Neural progenitor cell (in vitro differentiated cells): ENCODE results near the gene FMO2. TPM values are rescaled to one million over a fixed set of nuclear protein-coding genes. Genes with fewer than 3 reads are reported as not detected.

Experiments
- DNase-seq: peaks from one replicate; pipeline ENCODE4 v3.0.0-alpha.2; 2016; ENCODE audit warnings: low spot score
- H2AFZ ChIP-seq: fragments of 200-600 bp; sonication (generic); replicated peaks from 2 replicates; pipeline ENCODE4 v1.6.1; 2016; ENCODE audit warnings: antibody characterized with exemption
- H3F3A ChIP-seq: fragments of 200-600 bp; sonication (generic); 2 replicates; pipeline ENCODE4 v1.6.1; 2016; ENCODE audit warnings: antibody characterized with exemption, low read depth
- H3K27ac ChIP-seq: fragments of 200-600 bp; sonication (generic); 2 replicates; pipeline ENCODE4 v1.5.1; 2016; ENCODE audit warnings: mild to moderate bottlenecking
- H3K27me3 ChIP-seq: fragments of 200-600 bp; sonication (generic); 2 replicates; pipeline ENCODE4 v1.6.1; 2016; ENCODE audit warnings: mild to moderate bottlenecking, moderate library complexity
- H3K36me3 ChIP-seq: fragments of 200-600 bp; sonication (generic); 2 replicates; pipeline ENCODE4 v1.5.1; 2016
- H3K4me1 ChIP-seq: fragments of 200-600 bp; sonication (generic); 2 replicates; pipeline ENCODE4 v1.6.1; 2016; ENCODE audit warnings: mixed run types
- H3K4me2 ChIP-seq: fragments of 200-600 bp; sonication (generic); 2 replicates; pipeline ENCODE4 v1.6.1; 2016
- H3K4me3 ChIP-seq: fragments of 200-600 bp; sonication (generic); 2 replicates; pipeline ENCODE4 v1.5.1; 2016
- H3K79me2 ChIP-seq: fragments of 200-600 bp; sonication (generic); 2 replicates; pipeline ENCODE4 v1.6.1; 2016; ENCODE audit warnings: low read depth
- H3K9ac ChIP-seq: fragments of 200-600 bp; sonication (generic); 2 replicates; pipeline ENCODE4 v1.6.1; 2016
- H3K9me3 ChIP-seq: fragments of 200-600 bp; sonication (generic); 2 replicates; pipeline ENCODE4 v1.5.1; 2016; ENCODE audit warnings: low read depth
- H4K20me1 ChIP-seq: fragments of 200-600 bp; sonication (generic); 2 replicates; pipeline ENCODE4 v1.6.1; 2016; ENCODE audit warnings: low read depth
- H3K27ac Mint-ChIP-seq: 3 replicates; pipeline ENCODE4 v1.8.0; 2021; ENCODE audit warnings: mixed read lengths
- H3K27me3 Mint-ChIP-seq: 2 replicates; pipeline ENCODE4 v1.8.0; 2022; ENCODE audit warnings: low read depth, mild to moderate bottlenecking, inconsistent platforms, moderate library complexity, mixed read lengths; ENCODE audit not compliant: insufficient read depth
- H3K36me3 Mint-ChIP-seq: 3 replicates; pipeline ENCODE4 v1.8.0; 2021; ENCODE audit warnings: mixed read lengths
- H3K4me1 Mint-ChIP-seq: 3 replicates; pipeline ENCODE4 v1.8.0; 2021; ENCODE audit warnings: mixed read lengths
- H3K4me3 Mint-ChIP-seq: 3 replicates; pipeline ENCODE4 v1.8.0; 2021; ENCODE audit warnings: mild to moderate bottlenecking, moderate library complexity, mixed read lengths
- H3K9me3 Mint-ChIP-seq: 3 replicates; pipeline ENCODE4 v1.8.0; 2020; ENCODE audit warnings: mixed read lengths
- CTCF ChIP-seq: fragments of 200-600 bp; sonication (generic); IDR thresholded peaks from 2 replicates; pipeline ENCODE4 v1.5.1; 2017; ENCODE audit warnings: antibody characterized with exemption, mild to moderate bottlenecking
- EZH2 ChIP-seq: fragments of 200-600 bp; sonication (generic); IDR thresholded peaks from 2 replicates; pipeline ENCODE4 v1.6.1; 2017; ENCODE audit warnings: antibody characterized with exemption, mild to moderate bottlenecking, moderate library complexity
- EZH2phosphoT487 ChIP-seq: fragments of 200-600 bp; sonication (generic); IDR thresholded peaks from 2 replicates; pipeline ENCODE4 v1.6.1; 2017; ENCODE audit warnings: antibody characterized with exemption
- total RNA-seq: library from RNA; depleted of rRNA; stranded (reverse); fragments of >200 nt; gene quantifications from 2 replicates; pipeline ENCODE4 v1.2.3, GENCODE V29; 2015; ENCODE audit warnings: low replicate concordance

Gene FMO2
- total RNA-seq, 1 donor from 2014 or later: 0.47 TPM

GRCh38 chr1:171142416-171143385, 42.4 kb upstream of the FMO2 start:
- TF ChIP-seq EZH2phosphoT487 (no peak), EZH2 (no peak), CTCF (no peak)
- H2AFZ ChIP-seq: peak overlapping the region; percentile 59
- H3K79me2 ChIP-seq: no peaks in the 10 kb centered on the region
- no peaks in the 10 kb centered on the region for H3K9me3 ChIP-seq
- Mint-ChIP-seq H3K4me3 (no peak overlapping the region), H3K4me1 (peaks cover 18% of the 10 kb centered on the region), H3K36me3 (no peaks in the 10 kb centered on the region), H3K27me3 (no peaks in the 10 kb centered on the region), H3K9me3 (no peaks in the 10 kb centered on the region), H3K27ac (no peak overlapping the region)
- H3F3A ChIP-seq: peaks cover 12% of the 10 kb centered on the region
- H3K36me3 ChIP-seq: no peaks in the 10 kb centered on the region
- H3K4me3 ChIP-seq: no peak overlapping the region
- no peaks in the 10 kb centered on the region for H3K27me3 ChIP-seq
- H4K20me1 ChIP-seq: no peaks in the 10 kb centered on the region
- H3K27ac ChIP-seq: peak overlapping the region; percentile 55
- H3K4me1 ChIP-seq: peaks cover 29% of the 10 kb centered on the region
- peak overlapping the region; percentile 36 for H3K4me2 ChIP-seq
- H3K9ac ChIP-seq: no peak overlapping the region
- peak; percentile 45 for DNase-seq

GRCh38 chr1:171150156-171150555, 34.9 kb upstream of the FMO2 start:
- H3K27ac Mint-ChIP-seq: no peak overlapping the region
- TF ChIP-seq CTCF: no peak
- TF ChIP-seq EZH2: no peak
- no peak for TF ChIP-seq EZH2phosphoT487
- Histone ChIP-seq H3K4me3 (no peak overlapping the region), H3K9me3 (no peaks in the 10 kb centered on the region), H3F3A (no peaks in the 10 kb centered on the region), H3K4me2 (no peak overlapping the region), H4K20me1 (no peaks in the 10 kb centered on the region), H3K27me3 (no peaks in the 10 kb centered on the region), H3K27ac (no peak overlapping the region), H3K4me1 (no peaks in the 10 kb centered on the region), H3K79me2 (no peaks in the 10 kb centered on the region), H3K9ac (no peak overlapping the region), H2AFZ (no peak overlapping the region), H3K36me3 (no peaks in the 10 kb centered on the region)
- no peaks in the 10 kb centered on the region for H3K36me3 Mint-ChIP-seq
- H3K27me3 Mint-ChIP-seq: no peaks in the 10 kb centered on the region
- no peaks in the 10 kb centered on the region for H3K9me3 Mint-ChIP-seq
- H3K4me1 Mint-ChIP-seq: no peaks in the 10 kb centered on the region
- no peak overlapping the region for H3K4me3 Mint-ChIP-seq
- no peak for DNase-seq

GRCh38 chr1:171152549-171152948, 32.6 kb upstream of the FMO2 start:
- no peaks in the 10 kb centered on the region for H3F3A ChIP-seq
- H3K36me3 ChIP-seq: no peaks in the 10 kb centered on the region
- H3K27me3 ChIP-seq: no peaks in the 10 kb centered on the region
- no peaks in the 10 kb centered on the region for H3K9me3 ChIP-seq
- H4K20me1 ChIP-seq: no peaks in the 10 kb centered on the region
- H3K4me1 ChIP-seq: no peaks in the 10 kb centered on the region
- H3K9ac ChIP-seq: no peak overlapping the region
- no peak for DNase-seq
- H3K4me1 Mint-ChIP-seq: no peaks in the 10 kb centered on the region
- H2AFZ ChIP-seq: no peak overlapping the region
- no peaks in the 10 kb centered on the region for H3K9me3 Mint-ChIP-seq
- H3K36me3 Mint-ChIP-seq: no peaks in the 10 kb centered on the region
- no peak overlapping the region for H3K4me2 ChIP-seq
- H3K27me3 Mint-ChIP-seq: no peaks in the 10 kb centered on the region
- no peak overlapping the region for H3K27ac Mint-ChIP-seq
- TF ChIP-seq CTCF: no peak
- no peak for TF ChIP-seq EZH2
- TF ChIP-seq EZH2phosphoT487: no peak
- H3K79me2 ChIP-seq: no peaks in the 10 kb centered on the region
- no peak overlapping the region for H3K4me3 ChIP-seq
- H3K4me3 Mint-ChIP-seq: no peak overlapping the region
- no peak overlapping the region for H3K27ac ChIP-seq
